Stomach (tissue), 9 donors: Measurements from ENCODE around the gene VEGFA. TPM values are rescaled to one million over a fixed set of nuclear protein-coding genes. Genes with fewer than 3 reads are reported as not detected.

Experiments
- DNase-seq, 2 donors: peaks; one replicate each; pipeline versions ENCODE4 v3.0.0 to v3.0.0-alpha.2; 2013 to 2019
- H3K27ac ChIP-seq, 5 donors: fragments of 200-600 bp in 4 of 5; sonication (generic) in 4 of 5; one replicate each; pipeline ENCODE4 v1.5.1; 2013 to 2019; ENCODE audit warnings: mild to moderate bottlenecking in 1 of 5, moderate library complexity in 1 of 5
- H3K27me3 ChIP-seq, 3 donors: fragments of 200-600 bp; sonication (generic); one replicate each; pipeline ENCODE4 v1.5.1; 2017 to 2019; ENCODE audit warnings: mixed run types in 1 of 3
- H3K36me3 ChIP-seq, 4 donors: fragments of 200-600 bp; sonication (generic); 1 replicate in 3 of 4; 2 replicates in 1 of 4; pipeline ENCODE4 v1.5.1; 2016 to 2019
- H3K4me1 ChIP-seq, 4 donors: fragments of 200-600 bp; sonication (generic); one replicate each; pipeline ENCODE4 v1.5.1; 2016 to 2019
- H3K4me3 ChIP-seq, 4 donors: fragments of 200-600 bp; sonication (generic) in 3 of 4; one replicate each; pipeline ENCODE4 v1.5.1; 2016 to 2019; ENCODE audit warnings: mild to moderate bottlenecking in 1 of 4
- H3K9me3 ChIP-seq, 4 donors: fragments of 200-600 bp; sonication (generic); one replicate each; pipeline ENCODE4 v1.5.1; 2016 to 2019
- CTCF ChIP-seq, 7 experiments: fragments of 450-650 bp in 4 of 7; fragments of 200-600 bp in 3 of 7; sonication (generic) in 3 of 7; IDR thresholded peaks; one replicate each; pipeline ENCODE4 v1.5.1; 2016 to 2019; ENCODE audit warnings: antibody characterized with exemption in 7 of 7, control low read depth in 2 of 7, mild to moderate bottlenecking in 1 of 7
- EP300 ChIP-seq: sonication (generic); formaldehyde crosslinking; IDR thresholded peaks from one replicate; pipeline ENCODE4 v1.6.1; 2017; ENCODE audit warnings: antibody characterized with exemption
- POLR2A ChIP-seq, 4 donors: fragments of 450-650 bp; IDR thresholded peaks; one replicate each; pipeline ENCODE4 v1.6.1; 2016; ENCODE audit warnings: antibody characterized with exemption in 4 of 4, control low read depth in 2 of 4, mild to moderate bottlenecking in 1 of 4, moderate library complexity in 1 of 4
- POLR2AphosphoS5 ChIP-seq, 3 donors: sonication (generic); formaldehyde crosslinking; IDR thresholded peaks; one replicate each; pipeline ENCODE4 v1.6.1; 2016; ENCODE audit warnings: antibody characterized with exemption in 3 of 3
- WGBS, 5 donors: extraction: QIAGEN DNeasy Blood & Tissue Kit in 3 of 5; methylation state at CpG; one replicate each; pipeline versions ENCODE4 v1.1.5 to v1.1.7; 2013 to 2018; 5-methylcytosine and 5-hydroxymethylcytosine counted together
- intact Hi-C: fragments of 100-400 bp; cut with DNase I; formaldehyde crosslinking; loops from one replicate; pipeline ENCODE4 v1.15.1; 2023; ENCODE audit warnings: low total_unique reads
- polyA plus RNA-seq, 3 donors: library from polyadenylated mRNA; stranded (reverse); fragments of 200-250 nt; gene quantifications; one replicate each; pipeline ENCODE4 v1.2.3, GENCODE V29; 2013
- total RNA-seq, 5 donors: library from RNA; depleted of rRNA; stranded (reverse); fragments of >200 nt; gene quantifications; one replicate each; pipeline versions ENCODE4 v1.1.0 to v1.2.3, GENCODE V29; 2014 to 2016
- donor health status: healthy with polysubstance abuse.
- donor health status: Bipolar disorder and iron deficiency.
- donor health status: healthy.

VEGFA gene
- total and polyA plus RNA-seq, 8 donors: 28.6 to 438 (median 235) TPM

DNA sequence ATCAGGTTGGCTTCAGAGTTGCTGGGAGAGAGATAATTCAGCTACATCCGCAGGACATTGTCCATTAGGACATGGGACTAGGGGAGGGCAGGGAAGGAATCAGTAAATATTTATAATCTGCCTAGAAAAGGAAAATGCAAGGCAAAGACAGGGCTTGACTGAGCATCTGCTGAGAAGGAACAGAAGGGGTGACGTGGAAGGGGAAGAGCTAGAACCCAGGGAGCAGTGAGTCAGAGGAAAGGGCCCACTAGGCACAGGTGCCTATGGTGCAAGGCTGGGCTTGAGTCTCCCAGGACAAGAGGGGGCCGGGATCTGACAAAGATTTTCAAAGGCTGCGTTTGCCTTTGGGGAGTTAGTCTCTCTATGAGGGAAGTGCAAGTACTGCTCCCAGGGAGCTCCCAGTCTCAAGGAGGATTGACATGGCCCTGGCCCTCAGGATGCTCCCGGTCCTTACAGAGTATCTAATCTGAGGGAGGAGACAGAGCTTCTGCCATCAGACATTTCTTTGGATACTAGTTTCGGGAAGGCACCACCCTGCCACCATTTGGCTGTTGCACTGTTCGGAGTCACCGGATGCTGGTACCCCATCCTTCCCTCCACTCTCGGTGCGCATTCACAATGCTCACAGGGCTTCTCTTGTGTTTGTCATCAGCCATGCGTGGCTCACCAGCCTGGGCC is 21.9 kb downstream of the VEGFA start:
- H3K36me3 ChIP-seq: no peaks in the 10 kb centered on the region
- peaks cover 0 to 19% (median 0%) of the 10 kb centered on the region in 4 donors for H3K4me1 ChIP-seq
- no peak for TF ChIP-seq POLR2A (IDR thresholded peaks at IDR 0.05)
- TF ChIP-seq POLR2AphosphoS5 (IDR thresholded peaks at IDR 0.05): peak in 2 of 3 donors; percentile 11 to 18
- intact Hi-C loops: no loop called here
- no peak for DNase-seq
- no peaks in the 10 kb centered on the region for H3K27me3 ChIP-seq
- H3K4me3 ChIP-seq: no peak overlapping the region
- H3K9me3 ChIP-seq: no peaks in the 10 kb centered on the region
- 73 to 82% (median 75%) methylated on average over 10 to 11 of the region's 11 CpGs for WGBS, 5 donors
- no peak overlapping the region for H3K27ac ChIP-seq

DNA sequence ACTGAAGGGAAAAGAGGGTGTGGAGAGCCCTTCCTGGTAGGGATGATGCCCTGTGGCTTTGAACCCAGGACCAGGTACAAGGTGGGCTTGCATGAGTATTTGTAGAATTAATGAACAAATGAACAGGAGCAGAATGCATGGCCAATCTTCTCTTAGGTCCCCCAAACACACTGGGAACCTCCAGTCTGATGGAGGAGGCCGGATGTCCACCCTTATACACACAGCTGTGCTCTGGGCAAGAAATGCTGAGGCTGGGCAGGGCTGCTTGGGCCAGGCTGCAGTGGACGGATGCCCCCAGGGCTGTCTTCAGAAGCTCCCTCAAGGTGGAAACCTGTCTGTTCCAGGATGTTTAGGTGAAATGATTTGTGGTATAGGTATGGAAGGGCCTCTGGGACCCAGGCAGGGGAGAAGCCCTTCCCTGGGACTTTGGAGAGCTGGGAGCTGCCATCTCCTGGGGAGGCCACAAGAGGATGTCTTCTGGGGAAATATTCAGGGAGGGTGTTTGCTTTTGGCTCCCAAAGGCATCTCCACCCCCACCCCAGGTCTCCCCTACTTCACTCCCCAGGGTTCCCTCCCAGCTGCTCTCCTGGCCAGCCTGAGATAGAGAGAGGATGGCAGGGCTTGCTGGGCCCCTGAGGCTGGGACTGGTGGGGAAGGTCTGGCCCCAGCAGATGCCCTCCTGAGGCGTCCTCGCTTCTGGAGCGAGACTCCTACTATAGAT is 23.3 kb downstream of the VEGFA start:
- WGBS, 5 donors: 79 to 92% (median 90%) methylated on average over 5 of the region's 5 CpGs
- intact Hi-C loops: no loop called here
- Histone ChIP-seq H3K4me1 (peaks cover 0 to 20% (median under 1%) of the 10 kb centered on the region in 4 donors), H3K27ac (no peak overlapping the region), H3K27me3 (no peaks in the 10 kb centered on the region), H3K36me3 (no peaks in the 10 kb centered on the region), H3K9me3 (no peaks in the 10 kb centered on the region), H3K4me3 (no peak overlapping the region)
- TF ChIP-seq CTCF (IDR thresholded peaks at IDR 0.05): no peak
- TF ChIP-seq POLR2A (IDR thresholded peaks at IDR 0.05): no peak
- TF ChIP-seq EP300: no peak
- TF ChIP-seq POLR2AphosphoS5 (IDR thresholded peaks at IDR 0.05): no peak
- no peak for DNase-seq

DNA sequence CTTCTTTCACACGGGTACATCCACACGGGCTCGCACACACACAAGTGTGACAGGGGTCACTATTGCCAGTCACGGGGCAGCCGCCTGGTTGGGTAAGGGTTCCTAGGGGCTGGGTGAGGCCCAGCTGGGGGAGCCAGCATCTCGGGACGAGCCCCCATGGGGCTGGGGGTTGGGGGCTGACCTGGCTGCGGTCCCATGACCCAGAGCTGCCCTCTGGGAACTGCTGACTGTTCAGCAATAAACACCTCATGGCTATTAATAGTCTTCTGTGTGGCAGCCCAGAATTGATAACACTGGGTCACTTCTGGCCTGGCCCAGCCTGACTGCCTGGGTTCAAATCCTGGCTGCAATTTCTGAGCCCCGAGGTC is 23.8 kb downstream of the VEGFA start:
- peaks cover 0 to 25% (median 3%) of the 10 kb centered on the region in 4 donors for H3K4me1 ChIP-seq
- no peaks in the 10 kb centered on the region for H3K9me3 ChIP-seq
- no peak overlapping the region for H3K4me3 ChIP-seq
- H3K36me3 ChIP-seq: no peaks in the 10 kb centered on the region
- DNase-seq: no peak
- intact Hi-C loops: no loop called here
- no peak for TF ChIP-seq POLR2AphosphoS5 (IDR thresholded peaks at IDR 0.05)
- no peak for TF ChIP-seq POLR2A (IDR thresholded peaks at IDR 0.05)
- no peaks in the 10 kb centered on the region for H3K27me3 ChIP-seq
- WGBS, 5 donors: 71 to 81% (median 74%) methylated on average over 7 to 9 of the region's 9 CpGs
- H3K27ac ChIP-seq: no peak overlapping the region

DNA sequence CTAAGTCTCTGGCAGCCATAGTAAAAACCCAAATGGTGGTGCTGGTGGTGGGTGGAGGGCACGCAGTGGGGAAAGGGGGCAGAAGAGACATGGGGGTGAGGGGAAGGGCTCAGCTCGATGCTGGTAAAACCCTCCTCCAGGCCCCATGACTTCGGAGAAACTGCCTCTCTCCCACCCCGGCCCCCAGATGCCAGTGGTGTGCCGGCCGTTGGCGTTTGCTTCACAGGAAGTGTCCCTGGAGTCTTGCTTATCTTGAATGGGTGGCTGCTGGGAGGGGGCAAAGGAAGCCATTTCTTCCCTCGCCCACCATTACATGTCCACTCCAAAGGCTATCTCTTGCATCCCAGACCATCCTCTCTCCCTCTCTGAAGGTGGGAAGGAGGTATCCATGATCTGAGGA is 25.4 kb downstream of the VEGFA start:
- Histone ChIP-seq H3K4me1 (peaks cover 5 to 37% (median 12%) of the 10 kb centered on the region in 4 donors), H3K9me3 (no peaks in the 10 kb centered on the region), H3K4me3 (no peak overlapping the region), H3K36me3 (no peaks in the 10 kb centered on the region), H3K27ac (no peak overlapping the region), H3K27me3 (no peaks in the 10 kb centered on the region)
- intact Hi-C loops: no loop called here
- TF ChIP-seq CTCF (IDR thresholded peaks at IDR 0.05) (no peak), EP300 (no peak), POLR2AphosphoS5 (IDR thresholded peaks at IDR 0.05) (no peak)
- 83 to 90% (median 86%) methylated on average over 5 to 8 of the region's 8 CpGs for WGBS, 5 donors
- no peak for DNase-seq

GRCh38 chr6:43796168-43796567 is 26.2 kb downstream of the VEGFA start:
- Histone ChIP-seq H3K27me3 (no peaks in the 10 kb centered on the region), H3K4me3 (no peak overlapping the region), H3K4me1 (peaks cover 5 to 43% (median 14%) of the 10 kb centered on the region in 4 donors), H3K36me3 (no peaks in the 10 kb centered on the region), H3K27ac (no peak overlapping the region), H3K9me3 (no peaks in the 10 kb centered on the region)
- DNase-seq: no peak
- no peak for TF ChIP-seq CTCF (IDR thresholded peaks at IDR 0.05)
- no peak for TF ChIP-seq POLR2A (IDR thresholded peaks at IDR 0.05)
- TF ChIP-seq EP300: no peak
- no peak for TF ChIP-seq POLR2AphosphoS5 (IDR thresholded peaks at IDR 0.05)
- intact Hi-C loops: no loop called here
- WGBS, 5 donors: 71 to 76% (median 76%) methylated on average over 5 of the region's 5 CpGs
